AG09319 (cell line): ENCODE results near the gene IER5L.
A peak's percentile ranks its signal among the peaks of the same experiment; 100 is the strongest.

Experiments used
- DNase-seq: peaks from one replicate; pipeline ENCODE4 v3.0.0-alpha.2; 2010; ENCODE audit warnings: low read depth; ENCODE audit errors: extremely low read depth
- CTCF ChIP-seq: IDR thresholded peaks from 2 replicates; pipeline ENCODE4 v1.5.1; 2011; ENCODE audit warnings: low read depth, mild to moderate bottlenecking, inconsistent platforms, low read length, moderate library complexity

Gene IER5L

GRCh38 chr9:129203556-129203909 lies 25.5 kb upstream of the IER5L start:
- TF ChIP-seq CTCF: no peak
- DNase-seq: no peak

GRCh38 chr9:129202613-129203555 lies 24.8 kb upstream of the IER5L start:
- TF ChIP-seq CTCF: no peak
- peak; percentile 25 for DNase-seq

GRCh38 chr9:129201866-129202265 lies 23.8 kb upstream of the IER5L start:
- no peak for TF ChIP-seq CTCF
- no peak for DNase-seq

GRCh38 chr9:129201289-129201688 lies 23.2 kb upstream of the IER5L start:
- TF ChIP-seq CTCF: no peak
- no peak for DNase-seq

- no peak for DNase-seq
- no peak for TF ChIP-seq CTCF
These were observed 22.2 kb upstream of the IER5L start for GRCh38 chr9:129200255-129200654.

- no peak for DNase-seq
- TF ChIP-seq CTCF: no peak
These were observed 21.0 kb upstream of the IER5L start for GRCh38 chr9:129199044-129199435.

GRCh38 chr9:129198319-129199043 lies 20.4 kb upstream of the IER5L start:
- no peak for DNase-seq
- no peak; the same call in 1 of the 2 replicates for TF ChIP-seq CTCF
